K562 (cell line): ENCODE measurements around the gene SLC6A6. TPM values are rescaled to one million over a fixed set of nuclear protein-coding genes. Genes with fewer than 3 reads are reported as not detected.

ENCODE experiments used
- BACH1 ChIP-seq: fragments of 200-800 bp; sonication (Bioruptor generic); IDR thresholded peaks from 2 replicates; pipeline ENCODE4 v1.6.1; 2016; ENCODE audit warnings: missing genetic modification characterization, missing compliant biosample characterization
- CBFA2T2 ChIP-seq: fragments of 450-650 bp; conservative IDR thresholded peaks from 2 replicates; pipeline ENCODE4 v1.6.1; 2017; ENCODE audit warnings: mild to moderate bottlenecking
- CXXC5 ChIP-seq: fragments of 250-450 bp; sonication (Bioruptor Pico); IDR thresholded peaks from 2 replicates; pipeline ENCODE4 v1.8.0; 2022; ENCODE audit warnings: inconsistent platforms, mild to moderate bottlenecking, moderate library complexity
- DMBX1 ChIP-seq: fragments of 250-450 bp; sonication (Bioruptor Pico); IDR thresholded peaks from 2 replicates; pipeline ENCODE4 v1.8.0; 2022; ENCODE audit warnings: inconsistent platforms, mild to moderate bottlenecking, moderate library complexity, borderline replicate concordance
- GABPA ChIP-seq: fragments of 200-800 bp; sonication (Bioruptor generic); conservative IDR thresholded peaks from 2 replicates; pipeline ENCODE4 v1.6.1; 2016; ENCODE audit warnings: low read depth, missing genetic modification characterization, missing compliant biosample characterization
- GATAD2A ChIP-seq: fragments of 450-650 bp; IDR thresholded peaks from 2 replicates; pipeline ENCODE4 v1.6.1; 2017
- HDAC8 ChIP-seq: fragments of 450-650 bp; IDR thresholded peaks from 2 replicates; pipeline ENCODE4 v1.6.1; 2016; ENCODE audit warnings: mild to moderate bottlenecking, missing genetic modification characterization, moderate library complexity, missing compliant biosample characterization
- MAFF ChIP-seq: IDR thresholded peaks from 2 replicates; pipeline ENCODE4 v1.6.1; 2012; ENCODE audit warnings: low read length, improper control_type of control experiment
- MAX ChIP-seq: sonication (generic); formaldehyde crosslinking; IDR thresholded peaks from 2 replicates; pipeline ENCODE4 v1.9.0; 2022; ENCODE audit warnings: mild to moderate bottlenecking, missing genetic modification reagents
- MAZ ChIP-seq, 2 experiments: fragments of 450-650 bp in 1 of 2; sonication (generic) in 1 of 2; formaldehyde crosslinking; IDR thresholded peaks in 1 of 2; conservative IDR thresholded peaks in 1 of 2; 2 replicates each; pipeline versions ENCODE4 v1.4.0 to v1.5.0; 2020; ENCODE audit warnings: mild to moderate bottlenecking in 1 of 2, missing genetic modification reagents in 1 of 2
- MTA2 ChIP-seq: fragments of 450-650 bp; IDR thresholded peaks from 2 replicates; pipeline ENCODE4 v1.6.1; 2016; ENCODE audit warnings: low read depth
- MYNN ChIP-seq, 2 experiments: sonication (generic); formaldehyde crosslinking in 1 of 2; IDR thresholded peaks; 2 replicates each; pipeline versions ENCODE4 v1.5.0 to v1.6.1; 2016 to 2020; ENCODE audit warnings: antibody characterized with exemption in 1 of 2, missing genetic modification reagents in 1 of 2
- NR2C2 ChIP-seq, 2 experiments: fragments of 200-800 bp in 1 of 2; sonication (Bioruptor generic) in 1 of 2; sonication (generic) in 1 of 2; formaldehyde crosslinking in 1 of 2; IDR thresholded peaks; 2 replicates each; pipeline versions ENCODE4 v1.6.1 to v1.8.0; 2016 to 2022; ENCODE audit warnings: mild to moderate bottlenecking in 1 of 2, missing compliant biosample characterization in 1 of 2, missing genetic modification characterization in 1 of 2, missing genetic modification reagents in 1 of 2
- NR4A1 ChIP-seq, 2 experiments: fragments of 250-450 bp in 1 of 2; fragments of 450-650 bp in 1 of 2; sonication (Bioruptor Pico) in 1 of 2; IDR thresholded peaks; 2 replicates each; pipeline versions ENCODE4 v1.4.0 to v1.6.1; 2016 to 2020; ENCODE audit warnings: mild to moderate bottlenecking in 2 of 2, missing compliant biosample characterization in 1 of 2, missing genetic modification characterization in 1 of 2, moderate library complexity in 1 of 2
- POLR2AphosphoS2 ChIP-seq: IDR thresholded peaks from 2 replicates; pipeline ENCODE4 v1.6.1; 2012; ENCODE audit warnings: low read length, improper control_type of control experiment
- RBFOX2 ChIP-seq: fragments of 200-400 bp; formaldehyde crosslinking; IDR thresholded peaks from 2 replicates; pipeline ENCODE4 v1.6.1; 2017; ENCODE audit warnings: low read depth, mild to moderate bottlenecking, low read length, moderate library complexity
- SIN3A ChIP-seq, 2 experiments: fragments of 150-350 bp in 1 of 2; IDR thresholded peaks; 2 replicates each; pipeline ENCODE4 v1.6.1; 2011 to 2016; ENCODE audit warnings: borderline replicate concordance in 2 of 2, low read depth in 2 of 2, low read length in 2 of 2, mild to moderate bottlenecking in 2 of 2, moderate library complexity in 2 of 2; ENCODE audit not compliant: control insufficient read depth in 1 of 2
- SP1 ChIP-seq: sonication (generic); formaldehyde crosslinking; IDR thresholded peaks from 2 replicates; pipeline ENCODE4 v1.8.1; 2022; ENCODE audit warnings: mild to moderate bottlenecking, missing genetic modification reagents
- SRF ChIP-seq, 2 experiments: fragments of 250-450, 450-650 bp in 1 of 2; sonication (Bioruptor Pico) in 1 of 2; sonication (generic) in 1 of 2; formaldehyde crosslinking; IDR thresholded peaks; 2 replicates each; pipeline versions ENCODE4 v1.5.0 to v1.5.1; 2020 to 2022; ENCODE audit warnings: mild to moderate bottlenecking in 1 of 2, missing genetic modification reagents in 1 of 2
- polyA plus RNA-seq, 8 experiments: library from polyadenylated mRNA; depleted of rRNA in 4 of 8; stranded (reverse) in 5 of 8; unstranded in 3 of 8; fragments of >200 nt; fragmentation: Nextera tagmentation in 2 of 8; fragmentation: Illumina TruSeq in 1 of 8; extraction: Ambion mirVana in 2 of 8; extraction: Trizol in 1 of 8; gene quantifications; 2 replicates each; pipeline versions ENCODE4 v1.2.1 to v1.2.3, GENCODE V29; 2011 to 2014; ENCODE audit warnings: inconsistent platforms in 1 of 8, missing spikeins in 1 of 8
- total RNA-seq, 7 experiments: library from RNA; depleted of rRNA in 6 of 7; stranded (reverse); fragments of >200 nt in 6 of 7; fragmentation: Illumina TruSeq in 2 of 7; extraction: Trizol in 2 of 7; gene quantifications; 2 replicates each; pipeline versions ENCODE4 v1.2.1 to v1.2.3, GENCODE V29; 2011 to 2021; ENCODE audit warnings: low replicate concordance in 1 of 7
- TF ChIP-seq, protein P1 (sequence below): fragments of 450-650 bp; conservative IDR thresholded peaks from 2 replicates; pipeline ENCODE4 v1.6.1; 2016; ENCODE audit warnings: missing genetic modification characterization, low read depth, mild to moderate bottlenecking, missing compliant biosample characterization, moderate library complexity
- TF ChIP-seq, protein P2 (sequence below): fragments of 450-650 bp; formaldehyde crosslinking; IDR thresholded peaks from 2 replicates; pipeline ENCODE4 v1.4.0; 2020; ENCODE audit warnings: mild to moderate bottlenecking, moderate library complexity

The SLC6A6 gene
- total and polyA plus RNA-seq, 9 of the 15 experiments (the other 6 are each of a cell fraction or from before 2014, with no cell fraction given): 12.3 to 203 (median 93.2) TPM

DNA sequence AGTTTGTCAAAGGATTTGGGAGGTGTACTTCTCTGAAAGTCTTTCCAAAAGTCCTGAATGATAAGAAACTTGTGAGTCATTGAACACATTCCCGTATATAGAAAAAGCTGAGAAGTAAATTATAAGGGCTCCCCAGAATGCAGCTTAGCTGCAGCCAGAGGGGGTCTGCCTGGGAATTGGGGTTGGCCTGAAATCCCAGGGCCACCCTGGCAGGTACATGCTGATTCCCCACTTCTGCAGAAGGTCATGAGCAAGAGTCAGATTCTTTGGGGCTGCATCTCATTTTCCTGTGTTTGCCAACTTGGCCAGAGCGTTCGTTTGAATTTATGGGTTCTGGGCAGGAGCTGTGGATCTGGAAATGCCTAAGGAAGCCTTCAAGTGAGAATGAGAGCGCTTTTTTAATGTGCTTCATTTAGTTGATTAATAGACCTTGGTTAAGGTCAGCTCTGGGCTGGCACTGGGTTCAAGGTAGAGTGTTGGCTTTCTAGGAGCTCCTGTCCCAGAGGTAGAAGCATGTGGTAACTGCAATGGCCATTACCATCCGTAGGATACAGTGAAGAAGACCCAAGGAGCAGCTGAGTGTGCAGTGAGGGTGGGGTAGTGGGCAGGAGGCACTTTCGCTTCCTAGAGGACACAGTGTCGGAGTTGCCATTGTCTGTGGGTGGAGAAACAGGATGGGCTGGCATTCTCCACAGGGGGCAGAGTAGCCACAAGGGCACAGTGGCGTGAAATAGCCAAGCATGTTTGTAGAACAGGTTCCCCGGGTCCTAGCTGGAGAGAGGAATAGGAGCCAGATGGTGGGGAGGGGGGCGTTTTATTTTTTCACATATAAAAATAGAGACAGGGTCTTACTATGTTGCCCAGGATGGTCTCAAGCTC lies 3.2 kb downstream of the SLC6A6 start (continued):
- TF ChIP-seq SRF (CRISPR knock-in tag; IDR thresholded peaks at IDR 0.05) (peak in 1 of 2 experiments; percentile 66; a peak in 2 of 4 replicates), SP1 (CRISPR knock-in tag) (0 out of 2 replicates have a peak, but pooled peaks have one; percentile 50), CBFA2T2 (no peak), SIN3A (IDR thresholded peaks at IDR 0.05; ENCODE audit: borderline replicate concordance in 2 of 2, control insufficient read depth in 1 of 2, low read depth in 2 of 2, low read length in 2 of 2) (peak in 1 of 2 experiments; percentile 58; a peak in 1 of 4 replicates), RBFOX2 (0 out of 2 replicates have a peak, but pooled peaks have one; percentile 4), NR2C2 (CRISPR knock-in tag; IDR thresholded peaks at IDR 0.05) (no peak), NR2C2 (tag; IDR thresholded peaks at IDR 0.05) (0 out of 2 replicates have a peak, but pooled peaks have one; percentile 21), DMBX1 (CRISPR knock-in tag) (peak; percentile 52; the same call in 1 of the 2 replicates), POLR2AphosphoS2 (no peak), NR4A1 (CRISPR knock-in tag; IDR thresholded peaks at IDR 0.05) (peak; percentile 26; the same call in 1 of the 2 replicates), NR4A1 (tag; IDR thresholded peaks at IDR 0.05) (peak; percentile 57; the same call in 1 of the 2 replicates), MAZ (CRISPR knock-in tag; conservative IDR thresholded peaks at IDR 0.05 in 1 of 2, IDR thresholded peaks at IDR 0.05 in 1 of 2) (0 out of 4 replicates have a peak, but pooled peaks of 1 of the 2 experiments have one; percentile 19), GATAD2A (no peak), MTA2 (no peak), GABPA (tag) (0 out of 2 replicates have a peak, but pooled peaks have one; percentile 2), HDAC8 (tag) (0 out of 2 replicates have a peak, but pooled peaks have one; percentile 23), MAX (peak; percentile 15; the same call in 1 of the 2 replicates), CXXC5 (peak; percentile 6), MAFF (0 out of 2 replicates have a peak, but pooled peaks have one; percentile 14), BACH1 (tag) (peak; percentile 3; the same call in 1 of the 2 replicates), MYNN (IDR thresholded peaks at IDR 0.05) (0 out of 2 replicates have a peak, but pooled peaks have one; percentile 21), MYNN (CRISPR knock-in tag; IDR thresholded peaks at IDR 0.05) (no peak)
- TF ChIP-seq, protein P1, sequence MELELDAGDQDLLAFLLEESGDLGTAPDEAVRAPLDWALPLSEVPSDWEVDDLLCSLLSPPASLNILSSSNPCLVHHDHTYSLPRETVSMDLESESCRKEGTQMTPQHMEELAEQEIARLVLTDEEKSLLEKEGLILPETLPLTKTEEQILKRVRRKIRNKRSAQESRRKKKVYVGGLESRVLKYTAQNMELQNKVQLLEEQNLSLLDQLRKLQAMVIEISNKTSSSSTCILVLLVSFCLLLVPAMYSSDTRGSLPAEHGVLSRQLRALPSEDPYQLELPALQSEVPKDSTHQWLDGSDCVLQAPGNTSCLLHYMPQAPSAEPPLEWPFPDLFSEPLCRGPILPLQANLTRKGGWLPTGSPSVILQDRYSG (tag): 0 out of 2 replicates have a peak, but pooled peaks have one; percentile 25
- TF ChIP-seq, protein P2, sequence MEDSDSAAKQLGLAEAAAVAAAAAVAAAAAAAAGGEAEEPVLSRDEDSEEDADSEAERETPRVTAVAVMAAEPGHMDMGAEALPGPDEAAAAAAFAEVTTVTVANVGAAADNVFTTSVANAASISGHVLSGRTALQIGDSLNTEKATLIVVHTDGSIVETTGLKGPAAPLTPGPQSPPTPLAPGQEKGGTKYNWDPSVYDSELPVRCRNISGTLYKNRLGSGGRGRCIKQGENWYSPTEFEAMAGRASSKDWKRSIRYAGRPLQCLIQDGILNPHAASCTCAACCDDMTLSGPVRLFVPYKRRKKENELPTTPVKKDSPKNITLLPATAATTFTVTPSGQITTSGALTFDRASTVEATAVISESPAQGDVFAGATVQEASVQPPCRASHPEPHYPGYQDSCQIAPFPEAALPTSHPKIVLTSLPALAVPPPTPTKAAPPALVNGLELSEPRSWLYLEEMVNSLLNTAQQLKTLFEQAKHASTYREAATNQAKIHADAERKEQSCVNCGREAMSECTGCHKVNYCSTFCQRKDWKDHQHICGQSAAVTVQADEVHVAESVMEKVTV (CRISPR knock-in tag): no peak
